Renal cortical epithelial cell (primary cell): Measurements from ENCODE around the gene TYROBP. TPM values are rescaled to one million over a fixed set of nuclear protein-coding genes. Genes with fewer than 3 reads are reported as not detected.
"Not testable (repeated sequence)": the region's sequence is repeated elsewhere in the genome, so short reads cannot be mapped to it uniquely, and the experiment has no call there.

ENCODE experiments used
- DNase-seq: peaks from one replicate; pipeline ENCODE4 v3.0.0-alpha.2; 2011; ENCODE audit warnings: low read depth
- total RNA-seq: library from RNA; depleted of rRNA; stranded (reverse); fragments of >200 nt; gene quantifications from 2 replicates; pipeline ENCODE4 v1.2.3, GENCODE V29; 2014

The TYROBP gene
- total RNA-seq, 1 donor from 2014 or later = not detected

DNA sequence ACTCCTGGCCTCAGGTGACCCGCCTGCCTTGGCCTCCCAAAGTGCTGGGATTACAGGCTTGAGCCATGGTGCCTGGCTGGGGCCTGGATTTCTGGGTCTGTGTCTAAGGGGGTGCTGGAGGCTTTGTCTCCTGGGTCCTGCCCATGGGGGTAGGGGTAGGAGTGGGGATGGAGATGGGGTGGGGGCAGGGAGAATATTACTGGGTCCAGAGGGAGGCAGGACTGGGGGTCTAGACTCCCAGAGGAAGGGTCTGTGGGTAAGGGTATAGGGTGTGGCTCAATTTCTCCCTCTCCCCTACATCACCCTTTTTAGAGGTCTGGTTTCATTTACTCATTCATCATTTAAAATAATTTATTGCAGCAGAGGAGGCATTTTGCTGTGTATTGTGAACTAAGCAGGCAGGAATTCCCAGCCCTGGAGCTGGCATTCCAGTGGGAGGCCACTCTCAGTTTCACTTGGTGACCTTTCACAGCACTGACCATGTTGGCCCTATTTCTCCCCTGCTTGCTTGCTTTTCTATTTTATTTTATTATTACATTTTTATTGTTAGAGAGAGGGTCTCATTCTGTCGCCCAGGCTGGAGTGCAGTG, 6.9 kb downstream of the TYROBP start:
- peak; percentile 73 for DNase-seq

- peak; percentile 76 for DNase-seq
These were observed 8.4 kb downstream of the TYROBP start for GRCh38 chr19:35899547-35900214.

GRCh38 chr19:35898499-35898809, 9.6 kb downstream of the TYROBP start:
- no peak for DNase-seq

DNA sequence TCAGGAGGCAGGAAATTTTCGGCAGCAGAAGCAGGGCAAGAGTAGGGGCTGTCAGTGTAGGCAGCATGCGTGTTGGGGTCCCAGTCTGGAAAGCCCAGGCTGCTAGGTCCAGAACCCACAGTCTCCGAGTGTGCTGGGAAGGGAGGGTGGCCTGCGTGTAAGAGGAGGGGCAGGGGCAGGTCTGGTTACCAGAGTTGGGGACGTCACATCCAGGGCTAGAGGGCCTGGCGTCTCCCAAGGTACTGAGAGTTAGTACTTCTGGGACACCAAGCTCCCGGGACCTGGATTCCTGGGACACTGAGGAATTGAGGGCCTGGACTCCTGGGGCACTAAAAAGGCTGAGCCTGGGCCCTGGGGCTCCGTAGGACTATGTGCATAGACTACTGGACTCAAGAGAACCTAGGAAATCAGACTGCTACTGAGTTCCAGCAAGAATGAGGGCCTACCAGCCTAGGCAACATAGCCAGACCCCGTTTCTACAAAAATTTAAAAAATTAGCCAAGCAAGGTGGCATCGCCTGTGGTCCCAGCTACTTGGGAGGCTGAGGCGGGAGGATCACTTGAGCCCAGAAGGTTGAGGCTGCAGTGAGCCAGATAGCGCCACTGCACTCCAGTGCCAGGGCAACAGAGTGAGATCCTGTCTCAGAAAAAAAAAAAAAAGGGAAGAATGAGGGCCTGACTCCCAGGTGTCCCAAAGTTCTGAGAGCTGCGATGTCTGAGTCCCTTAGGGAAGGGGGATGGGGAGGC, 10.2 kb downstream of the TYROBP start:
- DNase-seq = no peak

DNA sequence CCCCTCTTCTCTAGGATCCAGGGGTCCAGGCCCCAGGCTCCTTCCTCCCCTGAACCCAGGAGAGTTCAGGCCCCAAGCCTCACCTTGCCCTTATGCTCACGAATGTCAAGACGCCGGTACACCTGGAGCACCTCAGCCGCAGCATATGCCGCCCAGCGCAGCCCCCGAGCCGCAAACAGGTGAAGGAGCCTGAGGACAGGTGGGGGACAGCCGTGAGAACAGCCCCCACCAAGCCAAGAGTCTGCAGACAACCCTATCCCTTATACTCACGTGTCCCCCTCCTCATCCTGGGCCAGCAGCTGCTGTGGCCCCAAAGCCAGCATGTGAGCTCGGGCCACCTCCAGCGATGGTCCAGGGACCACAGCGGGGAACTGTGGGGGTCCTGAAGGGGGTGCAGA, 11.5 kb downstream of the TYROBP start:
- no peak for DNase-seq

- DNase-seq = no peak
These were observed 12.0 kb downstream of the TYROBP start for GRCh38 chr19:35895911-35896642.

- no peak for DNase-seq
These were observed 13.8 kb downstream of the TYROBP start for GRCh38 chr19:35894342-35894741.

GRCh38 chr19:35891819-35892218, 16.3 kb downstream of the TYROBP start:
- DNase-seq = not testable (repeated sequence)

- DNase-seq = no peak
These were observed 17.9 kb downstream of the TYROBP start for GRCh38 chr19:35890113-35890650.

DNA sequence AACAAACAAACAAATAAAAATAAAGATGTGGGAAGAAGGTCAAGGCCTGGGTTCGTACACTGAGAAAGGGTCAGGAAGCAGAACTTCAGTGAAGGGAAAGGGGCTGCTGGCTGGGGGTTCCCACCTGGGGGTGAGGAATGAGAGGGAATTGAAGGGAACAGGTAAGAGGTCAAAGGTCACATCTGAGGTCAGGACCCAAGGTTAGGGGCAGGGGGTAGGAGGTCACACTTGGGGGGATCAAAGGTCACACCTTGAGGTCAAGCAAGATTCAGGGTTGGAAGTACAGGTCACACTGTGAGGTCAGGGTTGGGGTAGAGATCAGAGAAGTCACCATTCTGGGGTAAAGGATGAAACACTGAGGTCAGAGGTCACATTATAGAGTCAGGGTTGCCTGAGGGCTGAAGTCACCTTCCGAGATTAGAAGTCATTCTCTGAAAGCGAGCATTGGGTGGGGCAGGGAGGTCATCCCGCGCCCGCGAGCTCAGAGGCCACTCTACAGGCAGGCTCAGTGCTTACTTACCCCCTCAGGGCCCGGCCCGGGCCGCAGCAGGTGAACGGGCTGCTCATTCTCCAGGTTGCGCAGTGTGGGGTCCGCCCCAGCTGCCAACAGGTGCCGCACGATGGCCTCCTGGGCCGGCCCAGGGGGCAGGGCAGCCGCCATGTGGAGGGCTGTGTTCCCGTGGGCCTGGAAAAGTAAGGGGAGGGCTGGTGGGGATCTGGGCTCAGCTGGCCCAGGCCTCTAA, 18.6 kb downstream of the TYROBP start:
- no peak for DNase-seq

DNA sequence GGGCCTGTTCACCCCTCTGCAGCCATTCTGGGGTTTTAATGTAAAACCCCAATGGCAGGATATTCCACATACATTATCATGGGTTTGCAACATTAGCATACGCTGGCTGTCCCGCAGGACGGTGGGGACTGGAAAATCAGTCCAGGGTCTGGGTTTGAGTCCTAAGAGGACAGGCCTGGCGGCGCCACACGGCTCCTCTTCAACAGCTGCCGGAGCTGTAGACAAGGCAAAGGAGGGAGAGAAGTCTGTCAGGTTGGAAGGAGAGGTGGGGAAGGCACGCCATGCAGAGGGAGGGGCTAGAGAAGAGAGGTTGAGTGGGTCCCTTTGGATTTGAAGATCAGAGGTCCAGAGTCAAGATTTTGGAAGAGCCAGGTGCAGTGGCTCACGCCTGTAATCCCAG, 19.7 kb downstream of the TYROBP start:
- no peak for DNase-seq

- DNase-seq = no peak
These were observed 20.9 kb downstream of the TYROBP start for GRCh38 chr19:35887197-35887596.

DNA sequence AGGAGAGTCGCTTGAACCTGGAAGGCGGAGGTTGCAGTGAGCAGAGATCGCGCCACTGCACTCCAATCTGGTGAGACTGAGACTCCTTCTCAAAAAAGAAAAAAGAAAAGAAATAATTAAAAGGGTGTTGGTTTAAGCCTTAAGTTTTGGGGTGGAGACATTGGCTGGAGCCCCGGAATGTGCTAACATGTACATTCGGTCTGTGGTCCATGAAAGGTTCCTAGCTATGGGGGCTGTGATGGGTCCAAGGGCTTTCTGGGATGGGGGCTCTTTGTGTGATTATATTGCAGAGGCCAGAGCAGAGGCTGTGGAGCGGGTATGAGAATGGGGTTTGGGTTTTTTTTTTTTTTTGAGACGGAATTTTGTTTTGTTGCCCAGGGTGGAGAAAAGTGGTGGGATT, 22.2 kb downstream of the TYROBP start:
- no peak for DNase-seq

GRCh38 chr19:35885225-35885738, 22.8 kb downstream of the TYROBP start:
- no peak for DNase-seq

DNA sequence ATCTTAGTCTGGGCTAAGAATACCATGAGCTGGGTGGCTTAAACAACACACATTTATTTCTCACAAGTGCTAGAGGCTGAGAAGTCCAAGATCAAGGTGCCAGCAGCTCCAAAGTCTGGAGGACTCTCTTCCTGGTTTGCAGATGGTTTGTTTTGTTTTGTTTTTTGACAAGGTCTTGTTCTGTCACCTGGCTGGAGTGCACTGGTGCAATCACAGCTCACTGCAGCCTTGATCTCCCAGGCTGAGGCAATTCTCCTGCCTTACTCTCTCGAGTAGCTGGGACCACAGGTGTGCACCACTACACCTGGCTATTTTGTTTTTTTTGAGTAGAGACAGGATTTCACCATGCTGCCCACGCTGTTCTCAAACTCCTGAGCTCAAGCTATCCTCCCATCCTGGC, 24.2 kb downstream of the TYROBP start:
- DNase-seq = no peak

DNA sequence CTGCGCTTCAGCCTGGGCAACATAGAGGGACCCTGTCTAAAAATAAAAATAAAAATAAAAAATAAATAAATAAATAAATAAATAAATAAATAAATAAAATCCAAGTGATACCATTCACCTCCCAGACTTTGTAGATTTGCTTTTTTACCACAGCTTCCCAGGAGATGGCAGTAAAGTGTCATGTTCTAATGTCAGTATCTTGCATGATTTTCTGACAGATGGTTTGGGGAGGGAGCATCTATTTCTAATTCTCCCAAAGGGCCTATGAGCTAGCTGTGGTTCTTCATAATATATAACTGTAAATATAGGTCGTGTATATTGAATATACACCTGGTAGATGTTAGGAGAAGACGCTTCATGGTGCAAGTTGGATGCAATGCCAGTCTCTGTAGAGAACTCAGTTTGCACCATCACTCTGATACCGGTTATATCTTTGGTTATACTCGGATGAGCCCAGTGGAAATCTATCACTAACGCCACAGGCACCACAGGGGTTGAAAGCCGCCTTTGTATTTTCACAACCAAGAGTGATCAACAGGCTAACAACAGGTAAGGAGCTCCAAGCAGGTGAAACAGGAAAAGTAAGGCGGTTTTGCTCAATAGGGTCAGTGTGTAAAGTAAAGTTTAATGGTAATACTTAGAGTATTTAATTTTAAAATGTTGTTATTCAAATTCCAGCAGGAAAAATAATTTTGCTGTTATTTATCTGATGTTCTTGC, 25.8 kb downstream of the TYROBP start:
- DNase-seq = peak; percentile 76

DNA sequence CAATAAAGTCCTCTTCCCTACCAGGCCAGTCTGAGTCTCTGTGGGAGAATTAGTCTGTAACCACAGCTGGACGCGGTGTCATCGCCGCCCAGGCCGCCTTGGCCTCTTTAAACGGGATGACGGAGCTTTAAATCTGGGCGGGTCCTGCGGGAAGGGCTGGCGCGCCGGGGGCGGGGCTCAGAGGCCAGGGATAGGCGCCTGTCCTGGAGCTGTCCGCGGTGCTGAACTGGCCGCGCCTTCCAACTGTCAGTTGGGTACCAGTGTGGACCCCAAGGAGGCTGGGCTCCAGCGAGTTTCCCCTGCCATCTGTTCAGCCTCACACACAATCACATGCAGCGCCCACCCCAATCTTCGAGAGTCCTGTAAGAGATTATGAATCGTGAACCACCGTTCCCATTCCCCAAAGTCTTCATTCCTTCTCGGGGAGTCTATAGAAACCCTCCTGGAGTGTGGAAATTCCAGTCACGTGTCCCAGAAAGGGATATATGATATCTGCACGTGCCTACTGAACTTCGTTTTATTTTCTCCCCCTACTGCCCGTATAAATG, 28.3 kb downstream of the TYROBP start:
- peak; percentile 61 for DNase-seq

GRCh38 chr19:35879068-35879467, 29.0 kb downstream of the TYROBP start:
- no peak for DNase-seq

DNA sequence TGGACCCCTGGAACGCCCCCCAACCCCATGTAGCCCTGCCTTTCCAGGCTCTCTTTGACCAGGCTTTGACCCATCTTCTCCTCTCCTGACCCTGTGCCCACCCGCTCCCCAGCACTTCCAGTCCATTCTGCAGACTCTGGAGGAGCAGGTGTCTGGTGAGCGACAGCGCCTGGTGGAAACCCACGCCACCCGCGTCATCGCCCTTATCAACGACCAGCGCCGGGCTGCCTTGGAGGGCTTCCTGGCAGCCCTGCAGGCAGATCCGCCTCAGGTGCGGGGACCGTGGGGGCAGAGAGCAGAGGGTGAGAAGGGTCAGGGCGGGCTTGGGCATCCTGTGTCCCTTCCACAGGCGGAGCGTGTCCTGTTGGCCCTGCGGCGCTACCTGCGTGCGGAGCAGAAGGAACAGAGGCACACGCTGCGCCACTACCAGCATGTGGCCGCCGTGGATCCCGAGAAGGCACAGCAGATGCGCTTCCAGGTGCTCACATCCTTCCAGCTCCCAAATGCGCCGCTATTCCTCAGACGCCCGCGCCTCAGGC, 33.6 kb downstream of the TYROBP start:
- DNase-seq = no peak

- DNase-seq = no peak
These were observed 35.9 kb downstream of the TYROBP start for GRCh38 chr19:35872180-35872579.
